Neuronal stem cell (in vitro differentiated cells): ENCODE measurements around the gene DROSHA.
A peak's percentile ranks its signal among the peaks of the same experiment; 100 is the strongest.

Experiments
- DNase-seq: peaks from one replicate; pipeline ENCODE4 v3.0.0-alpha.2; 2013; ENCODE audit warnings: low spot score
- H2AFZ ChIP-seq: one replicate; pipeline ENCODE4 v1.6.1; 2013; ENCODE audit warnings: mild to moderate bottlenecking, low read length, inconsistent platforms
- H2AK5ac ChIP-seq: 2 replicates; pipeline ENCODE4 v1.6.1; 2013; ENCODE audit warnings: low read depth, mild to moderate bottlenecking, inconsistent platforms, low read length, moderate library complexity, mixed read lengths
- H2BK120ac ChIP-seq: 2 replicates; pipeline ENCODE4 v1.6.1; 2013; ENCODE audit warnings: low read depth, mild to moderate bottlenecking, inconsistent platforms, low read length, moderate library complexity, mixed read lengths
- H2BK12ac ChIP-seq: one replicate; pipeline ENCODE4 v1.6.1; 2013; ENCODE audit warnings: low read length, inconsistent platforms
- H2BK15ac ChIP-seq: 2 replicates; pipeline ENCODE4 v1.6.1; 2013; ENCODE audit warnings: mild to moderate bottlenecking, low read length, inconsistent platforms, mixed read lengths
- H2BK5ac ChIP-seq: one replicate; pipeline ENCODE4 v1.6.1; 2013; ENCODE audit warnings: inconsistent platforms, mild to moderate bottlenecking, low read length, moderate library complexity
- H3K14ac ChIP-seq: one replicate; pipeline ENCODE4 v1.6.1; 2013; ENCODE audit warnings: low read length, inconsistent platforms
- H3K18ac ChIP-seq: 2 replicates; pipeline ENCODE4 v1.6.1; 2013; ENCODE audit warnings: low read length, inconsistent platforms
- H3K23ac ChIP-seq: 2 replicates; pipeline ENCODE4 v1.6.1; 2013; ENCODE audit warnings: low read depth, mild to moderate bottlenecking, mixed read lengths, low read length, inconsistent platforms; ENCODE audit not compliant: poor library complexity
- H3K27ac ChIP-seq: replicated peaks from 3 replicates; pipeline ENCODE4 v1.5.1; 2013; ENCODE audit warnings: low read length, inconsistent platforms
- H3K27me3 ChIP-seq, 3 experiments: 2 replicates each; pipeline ENCODE4 v1.6.1; 2013; ENCODE audit warnings: low read length in 3 of 3, mild to moderate bottlenecking in 2 of 3, inconsistent platforms in 1 of 3, low read depth in 1 of 3, mixed read lengths in 1 of 3, moderate library complexity in 1 of 3; ENCODE audit not compliant: control insufficient read depth in 3 of 3, insufficient read depth in 3 of 3
- H3K36me3 ChIP-seq, 2 donors: replicated peaks in 1 of 2; 2 replicates each; pipeline ENCODE4 v1.6.1; 2013; ENCODE audit warnings: low read length in 2 of 2; ENCODE audit not compliant: control insufficient read depth in 2 of 2, insufficient read depth in 2 of 2
- H3K4ac ChIP-seq: 2 replicates; pipeline ENCODE4 v1.6.1; 2013; ENCODE audit warnings: inconsistent platforms, mild to moderate bottlenecking, low read length, moderate library complexity
- H3K4me1 ChIP-seq, 2 donors: 1 replicate in 1 of 2; 2 replicates in 1 of 2; pipeline ENCODE4 v1.6.1; 2013; ENCODE audit warnings: low read length in 2 of 2, low read depth in 1 of 2; ENCODE audit not compliant: control insufficient read depth in 2 of 2, insufficient read depth in 1 of 2
- H3K4me2 ChIP-seq: one replicate; pipeline ENCODE4 v1.6.1; 2013; ENCODE audit warnings: mild to moderate bottlenecking, low read length, inconsistent platforms; ENCODE audit not compliant: insufficient read depth, poor library complexity, severe bottlenecking
- H3K4me3 ChIP-seq, 2 donors: 2 replicates each; pipeline ENCODE4 v1.5.1; 2013; ENCODE audit warnings: low read length in 2 of 2, mild to moderate bottlenecking in 2 of 2, inconsistent platforms in 1 of 2, moderate library complexity in 1 of 2
- H3K79me1 ChIP-seq: one replicate; pipeline ENCODE4 v1.6.1; 2013; ENCODE audit warnings: low read depth, mild to moderate bottlenecking, inconsistent platforms, low read length, moderate library complexity
- H3K9ac ChIP-seq: one replicate; pipeline ENCODE4 v1.6.1; 2013; ENCODE audit warnings: mild to moderate bottlenecking, low read depth, low read length, inconsistent platforms; ENCODE audit not compliant: poor library complexity
- H3K9me3 ChIP-seq, 2 donors: replicated peaks in 1 of 2; 2 replicates each; pipeline versions ENCODE3 to v1.6.1; 2013; ENCODE audit warnings: low read length in 2 of 2, mild to moderate bottlenecking in 2 of 2, inconsistent platforms in 1 of 2, low read depth in 1 of 2, mixed read lengths in 1 of 2, moderate library complexity in 1 of 2; ENCODE audit not compliant: control insufficient read depth in 2 of 2, insufficient read depth in 1 of 2
- H4K8ac ChIP-seq: one replicate; pipeline ENCODE4 v1.6.1; 2013; ENCODE audit warnings: low read depth, mild to moderate bottlenecking, inconsistent platforms, low read length, moderate library complexity
- H4K91ac ChIP-seq: one replicate; pipeline ENCODE4 v1.6.1; 2013; ENCODE audit warnings: low read length, low read depth, mild to moderate bottlenecking, inconsistent platforms; ENCODE audit not compliant: poor library complexity
- WGBS, 2 donors: extraction: QIAGEN DNeasy Blood & Tissue Kit; methylation state at CpG; one replicate each; pipeline ENCODE4 v1.1.7; 2013; ENCODE audit warnings: missing lambda C conversion rate in 2 of 2, mixed read lengths in 1 of 2; ENCODE audit not compliant: insufficient read length in 2 of 2, insufficient replicate concordance in 1 of 2; ENCODE audit errors: extremely low coverage in 2 of 2; 5-methylcytosine and 5-hydroxymethylcytosine counted together

DROSHA gene

GRCh38 chr5:31511305-31511704, 20.6 kb downstream of the DROSHA start:
- H3K79me1 ChIP-seq = peaks cover 1% of the 10 kb centered on the region
- H2BK5ac ChIP-seq = no peak overlapping the region
- no peak overlapping the region for H4K8ac ChIP-seq
- no peak overlapping the region for H2BK15ac ChIP-seq
- no peaks in the 10 kb centered on the region for H3K9me3 ChIP-seq
- H3K4me1 ChIP-seq = no peaks in the 10 kb centered on the region
- no peak overlapping the region for H2BK120ac ChIP-seq
- no peaks in the 10 kb centered on the region for H3K27me3 ChIP-seq
- H3K9ac ChIP-seq = no peak overlapping the region
- no peak overlapping the region for H2AFZ ChIP-seq
- no peak overlapping the region for H3K18ac ChIP-seq
- H2BK12ac ChIP-seq = no peak overlapping the region
- peaks cover 41 to 95% of the 10 kb centered on the region in 2 donors for H3K36me3 ChIP-seq
- H3K4ac ChIP-seq = no peak overlapping the region
- no peak overlapping the region for H3K27ac ChIP-seq
- H3K4me3 ChIP-seq = no peak overlapping the region
- no peak overlapping the region for H3K23ac ChIP-seq
- DNase-seq = no peak
- no peak overlapping the region for H3K4me2 ChIP-seq
- WGBS, 2 donors = no CpG with 5 or more reads among the region's 4 CpGs
- no peak overlapping the region for H2AK5ac ChIP-seq
- H3K14ac ChIP-seq = no peak overlapping the region
- H4K91ac ChIP-seq = no peak overlapping the region

GRCh38 chr5:31504529-31504928, 27.4 kb downstream of the DROSHA start:
- Histone ChIP-seq H3K18ac (no peak overlapping the region), H4K91ac (no peak overlapping the region), H3K4ac (no peak overlapping the region), H2BK15ac (no peak overlapping the region), H3K9ac (no peak overlapping the region), H3K79me1 (no peaks in the 10 kb centered on the region), H2AFZ (no peak overlapping the region), H2AK5ac (no peak overlapping the region), H2BK12ac (no peak overlapping the region), H3K36me3 (peaks cover 49 to 95% of the 10 kb centered on the region in 2 donors), H3K4me1 (no peaks in the 10 kb centered on the region), H2BK5ac (no peak overlapping the region), H3K27me3 (no peaks in the 10 kb centered on the region), H3K4me2 (no peak overlapping the region), H3K4me3 (no peak overlapping the region), H2BK120ac (no peak overlapping the region), H3K23ac (no peak overlapping the region), H3K14ac (no peak overlapping the region), H4K8ac (no peak overlapping the region), H3K27ac (no peak overlapping the region), H3K9me3 (peaks cover 0 to 3% of the 10 kb centered on the region in 2 donors)
- no peak for DNase-seq
- WGBS, 2 donors = no CpG with 5 or more reads among the region's 10 CpGs

- no peaks in the 10 kb centered on the region for H3K79me1 ChIP-seq
- no peaks in the 10 kb centered on the region for H3K4me1 ChIP-seq
- no CpG with 5 or more reads among the region's 4 CpGs for WGBS, 2 donors
- H2BK12ac ChIP-seq = no peak overlapping the region
- no peak overlapping the region for H4K91ac ChIP-seq
- H3K23ac ChIP-seq = no peak overlapping the region
- no peak overlapping the region for H3K4me2 ChIP-seq
- H2BK15ac ChIP-seq = no peak overlapping the region
- H3K9me3 ChIP-seq = peaks cover 0 to 3% of the 10 kb centered on the region in 2 donors
- H3K18ac ChIP-seq = no peak overlapping the region
- peak overlapping the region; percentile 29 for H4K8ac ChIP-seq
- no peak overlapping the region for H3K4ac ChIP-seq
- H3K4me3 ChIP-seq = no peak overlapping the region
- no peak overlapping the region for H2BK120ac ChIP-seq
- H3K14ac ChIP-seq = no peak overlapping the region
- H3K36me3 ChIP-seq = peaks cover 53 to 97% of the 10 kb centered on the region in 2 donors
- no peak overlapping the region for H2AK5ac ChIP-seq
- no peaks in the 10 kb centered on the region for H3K27me3 ChIP-seq
- no peak overlapping the region for H3K9ac ChIP-seq
- H3K27ac ChIP-seq = no peak overlapping the region
- no peak overlapping the region for H2AFZ ChIP-seq
- H2BK5ac ChIP-seq = no peak overlapping the region
- DNase-seq = no peak
These were observed 29.4 kb downstream of the DROSHA start for GRCh38 chr5:31502506-31502905.

GRCh38 chr5:31500256-31500655, 31.6 kb downstream of the DROSHA start:
- no peak overlapping the region for H2BK15ac ChIP-seq
- H3K9me3 ChIP-seq = peaks cover 0 to 3% of the 10 kb centered on the region in 2 donors
- H3K9ac ChIP-seq = no peak overlapping the region
- H2AFZ ChIP-seq = no peak overlapping the region
- H2BK12ac ChIP-seq = no peak overlapping the region
- H3K23ac ChIP-seq = no peak overlapping the region
- no peak overlapping the region for H2AK5ac ChIP-seq
- H3K4me1 ChIP-seq = no peaks in the 10 kb centered on the region
- no peak overlapping the region for H3K4me3 ChIP-seq
- H3K27me3 ChIP-seq = no peaks in the 10 kb centered on the region
- no peak overlapping the region for H3K27ac ChIP-seq
- no peak overlapping the region for H2BK120ac ChIP-seq
- no CpG with 5 or more reads among the region's 4 CpGs for WGBS, 2 donors
- H3K36me3 ChIP-seq = peaks cover 70 to 100% of the 10 kb centered on the region in 2 donors
- H3K79me1 ChIP-seq = no peaks in the 10 kb centered on the region
- no peak overlapping the region for H3K4ac ChIP-seq
- H4K8ac ChIP-seq = no peak overlapping the region
- no peak for DNase-seq
- no peak overlapping the region for H3K14ac ChIP-seq
- H3K4me2 ChIP-seq = no peak overlapping the region
- no peak overlapping the region for H3K18ac ChIP-seq
- H4K91ac ChIP-seq = no peak overlapping the region
- H2BK5ac ChIP-seq = no peak overlapping the region
